Measurements from ENCODE around the gene PRSS23. TPM values are rescaled to one million over a fixed set of nuclear protein-coding genes. Genes with fewer than 3 reads are reported as not detected.

Gene PRSS23
- total and polyA plus RNA-seq, 9 donors: 13.5 to 129 (median 40.8) TPM

DNA sequence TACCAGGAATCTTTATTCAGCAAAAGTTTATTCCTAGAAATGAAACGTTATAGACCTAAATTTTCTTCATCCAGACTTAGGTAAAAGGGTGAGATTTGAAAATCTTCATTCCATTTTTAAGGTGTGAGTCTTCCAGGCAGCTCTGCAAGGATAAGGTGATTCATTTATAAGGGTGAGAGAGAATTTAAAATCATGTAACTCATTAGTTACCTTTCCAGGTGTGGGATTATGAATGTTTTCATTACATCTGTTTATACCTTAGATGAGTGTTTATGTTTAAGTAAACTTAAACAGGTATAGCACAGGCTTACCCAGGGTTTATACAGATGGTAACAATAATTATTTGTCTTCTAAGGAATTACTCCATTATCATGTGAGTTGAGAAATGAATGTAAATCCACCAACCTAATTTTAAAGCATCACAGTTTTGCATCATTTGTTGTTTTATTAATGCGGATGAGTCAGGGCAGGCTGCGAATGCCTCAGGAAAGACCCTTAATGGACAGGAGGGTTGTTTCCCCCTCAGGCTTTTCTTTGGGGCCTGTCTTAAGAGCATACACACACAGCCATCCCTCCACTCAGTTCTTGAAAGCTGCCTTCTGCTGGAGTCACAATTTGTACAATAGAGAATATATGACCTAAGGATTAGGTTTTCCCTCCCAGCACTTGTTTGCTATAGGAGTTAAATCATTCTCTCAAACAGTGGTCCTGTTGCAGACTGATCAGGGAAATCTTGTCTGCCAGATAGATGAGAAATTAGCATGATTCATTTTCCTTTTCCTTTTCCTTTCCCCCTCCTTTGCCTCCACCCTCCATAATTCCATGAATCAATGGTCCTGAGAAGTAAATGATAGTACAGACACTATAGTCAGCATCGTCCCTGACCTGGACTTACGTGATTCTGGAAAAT lies 3.0 kb downstream of the PRSS23 start:
- no peak for DNase-seq
- intact Hi-C loops (cut with DNase I): loop anchor here in 3 of 4 donors (5.0 to 10.0 kb wide), 3 partner anchors 129 to 346 kb away; partner anchors contain the start of gene ME3 (in 1 of the 3)
- 67 to 73% (median 67%) methylated on average over 5 of the region's 5 CpGs for WGBS, 3 donors
- Histone ChIP-seq H3K27ac (no peak overlapping the region), H3K4me3 (no peak overlapping the region), H3K27me3 (no peaks in the 10 kb centered on the region), H3K4me1 (ENCODE audit: insufficient read depth) (peaks cover 7% of the 10 kb centered on the region), H3K36me3 (no peaks in the 10 kb centered on the region), H3K9me3 (no peaks in the 10 kb centered on the region)
- TF ChIP-seq CTCF (IDR thresholded peaks at IDR 0.05) (no peak), EP300 (IDR thresholded peaks at IDR 0.05) (no peak), POLR2A (IDR thresholded peaks at IDR 0.05) (no peak)

DNA sequence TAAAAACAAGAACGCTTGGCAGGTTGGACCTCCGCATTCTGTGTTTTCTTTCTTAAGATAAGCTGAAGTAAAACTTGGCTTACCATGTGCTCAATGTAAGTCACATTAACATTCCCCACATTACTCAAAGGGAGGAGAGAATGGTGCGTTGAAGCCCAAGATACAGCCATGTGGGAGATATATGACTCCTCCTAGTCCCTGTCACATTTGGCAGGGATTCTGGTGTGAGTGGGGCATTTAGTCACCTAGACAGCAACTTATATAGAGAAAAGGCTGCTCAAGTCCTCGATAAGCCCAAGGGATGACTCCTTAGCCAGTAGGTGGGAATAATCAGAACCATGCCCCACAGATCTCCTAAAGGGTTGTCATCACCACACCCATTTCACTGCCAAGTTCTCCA lies 4.6 kb downstream of the PRSS23 start:
- peaks cover 7% of the 10 kb centered on the region for H3K4me1 ChIP-seq (ENCODE audit: insufficient read depth)
- DNase-seq: no peak
- intact Hi-C loops (cut with DNase I): loop anchor here (5.0 to 10.0 kb wide), 4 partner anchors 130 to 348 kb away; partner anchors contain the start of gene ME3 (in 1 of the 4)
- TF ChIP-seq EP300 (IDR thresholded peaks at IDR 0.05) (no peak), POLR2A (IDR thresholded peaks at IDR 0.05) (no peak), CTCF (IDR thresholded peaks at IDR 0.05) (no peak)
- no peak overlapping the region for H3K27ac ChIP-seq
- H3K4me3 ChIP-seq: no peak overlapping the region
- WGBS, 3 donors: 36 to 45% (median 38%) methylated on average over 4 of the region's 4 CpGs
- H3K9me3 ChIP-seq: no peaks in the 10 kb centered on the region
- no peaks in the 10 kb centered on the region for H3K27me3 ChIP-seq
- no peaks in the 10 kb centered on the region for H3K36me3 ChIP-seq

GRCh38 chr11:86805873-86806310 lies 5.5 kb downstream of the PRSS23 start:
- no peak overlapping the region for H3K27ac ChIP-seq
- H3K36me3 ChIP-seq: no peaks in the 10 kb centered on the region
- intact Hi-C loops (cut with DNase I): loop anchor here in 3 of 4 donors (5.0 to 10.0 kb wide), 3 partner anchors 131 to 199 kb away; partner anchors contain the start of gene ME3 (in 1 of the 3)
- no peak overlapping the region for H3K4me3 ChIP-seq
- no peaks in the 10 kb centered on the region for H3K9me3 ChIP-seq
- no peak for TF ChIP-seq CTCF (IDR thresholded peaks at IDR 0.05)
- no peak for TF ChIP-seq EP300 (IDR thresholded peaks at IDR 0.05)
- no peak for TF ChIP-seq POLR2A (IDR thresholded peaks at IDR 0.05)
- H3K4me1 ChIP-seq (ENCODE audit: insufficient read depth): peaks cover 7% of the 10 kb centered on the region
- H3K27me3 ChIP-seq: no peaks in the 10 kb centered on the region
- DNase-seq: no peak
- WGBS, 3 donors: 64 to 76% (median 73%) methylated on average over 2 of the region's 2 CpGs

- intact Hi-C loops (cut with DNase I): loop anchor here in 3 of 4 donors (5.0 to 10.0 kb wide), 3 partner anchors 132 to 200 kb away; partner anchors contain the start of gene ME3 (in 1 of the 3)
- DNase-seq: no peak
- no peaks in the 10 kb centered on the region for H3K27me3 ChIP-seq
- no peaks in the 10 kb centered on the region for H3K9me3 ChIP-seq
- peaks cover 5% of the 10 kb centered on the region for H3K4me1 ChIP-seq (ENCODE audit: insufficient read depth)
- WGBS, 3 donors: 92 to 95% (median 94%) methylated on average over 3 of the region's 3 CpGs
- H3K4me3 ChIP-seq: no peak overlapping the region
- H3K27ac ChIP-seq: no peak overlapping the region
- TF ChIP-seq CTCF (IDR thresholded peaks at IDR 0.05) (no peak), EP300 (IDR thresholded peaks at IDR 0.05) (no peak), POLR2A (IDR thresholded peaks at IDR 0.05) (no peak)
- no peaks in the 10 kb centered on the region for H3K36me3 ChIP-seq
Observed at GRCh38 chr11:86806903-86807302, 6.6 kb downstream of the PRSS23 start.

All from ovary (tissue), 9 donors.